GM19395 (cell line): Measurements from ENCODE around the gene ARR3.
"Not testable (repeated sequence)": the region's sequence is repeated elsewhere in the genome, so short reads cannot be mapped to it uniquely, and the experiment has no call there.

Experiments
- ATAC-seq: cut with Tn5 transposase; IDR thresholded peaks from one replicate; pipeline ENCODE4 v1.9.1; 2021; ENCODE audit warnings: mild to moderate bottlenecking, moderate library complexity; ENCODE audit not compliant: unreplicated experiment

The ARR3 gene

DNA sequence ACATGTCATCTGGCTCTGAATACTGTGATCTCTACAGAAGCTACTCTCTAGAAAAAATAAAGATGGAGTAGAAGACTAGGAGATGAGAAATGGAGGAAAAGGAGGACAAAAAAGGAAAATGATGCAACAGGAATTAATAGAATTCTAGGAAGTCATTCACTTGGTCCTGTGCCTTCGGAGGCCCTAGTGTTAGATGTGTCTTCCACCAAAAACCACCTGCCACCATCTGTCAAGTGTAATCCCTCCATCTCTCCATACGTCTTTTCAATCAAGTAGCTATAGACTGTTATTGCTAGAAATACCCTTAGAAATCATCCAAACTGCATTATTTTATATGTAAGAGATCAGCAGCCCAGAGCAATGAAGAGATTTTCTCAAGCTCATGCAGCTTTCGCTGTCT is 10.9 kb downstream of the ARR3 start:
- no peak for ATAC-seq

DNA sequence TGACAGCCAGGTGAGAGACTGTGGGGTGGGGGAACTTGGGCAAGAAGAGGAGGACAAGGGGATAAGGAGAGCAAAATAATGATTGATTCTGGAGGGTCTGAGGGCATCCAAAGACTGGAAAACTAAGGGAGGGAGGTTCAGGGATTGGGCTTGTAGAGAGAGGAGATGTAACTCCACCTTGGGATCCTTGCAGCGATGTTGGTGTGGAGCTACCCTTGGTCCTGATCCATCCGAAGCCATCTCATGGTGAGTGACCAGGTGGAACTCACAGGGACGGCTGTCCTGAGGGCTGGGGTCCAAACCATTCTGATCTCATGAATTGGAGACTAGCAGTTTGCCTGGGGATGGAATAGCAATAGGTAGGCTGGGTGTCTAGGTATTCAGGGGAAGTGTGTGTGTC is 12.4 kb downstream of the ARR3 start:
- no peak for ATAC-seq

DNA sequence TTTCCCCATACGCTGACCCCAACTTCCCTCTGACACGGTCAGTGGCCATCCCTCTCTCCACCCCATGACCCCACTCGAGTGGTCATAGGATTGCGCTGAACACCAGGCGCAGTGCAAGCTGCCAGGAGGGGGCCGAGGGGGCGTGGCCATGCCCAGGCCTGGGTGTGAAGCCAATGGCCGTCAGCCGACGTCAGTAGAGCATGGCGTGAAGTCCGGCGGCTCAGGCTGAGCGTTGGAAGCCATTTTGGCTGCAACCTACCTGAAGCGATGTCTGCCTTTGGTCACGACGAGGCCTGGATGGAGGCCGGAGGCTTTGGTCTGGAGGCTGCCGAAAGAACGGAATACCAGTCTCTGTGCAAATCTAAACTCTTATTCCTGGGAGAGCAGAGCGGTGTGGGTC is 13.8 kb downstream of the ARR3 start, which contains the start of gene RAB41:
Gene RAB41, plus strand, starts transcription at position 222 of the 400 bp plus-strand sequence. Its CDS starts 46 bp downstream, at position 268.
- no peak for ATAC-seq

DNA sequence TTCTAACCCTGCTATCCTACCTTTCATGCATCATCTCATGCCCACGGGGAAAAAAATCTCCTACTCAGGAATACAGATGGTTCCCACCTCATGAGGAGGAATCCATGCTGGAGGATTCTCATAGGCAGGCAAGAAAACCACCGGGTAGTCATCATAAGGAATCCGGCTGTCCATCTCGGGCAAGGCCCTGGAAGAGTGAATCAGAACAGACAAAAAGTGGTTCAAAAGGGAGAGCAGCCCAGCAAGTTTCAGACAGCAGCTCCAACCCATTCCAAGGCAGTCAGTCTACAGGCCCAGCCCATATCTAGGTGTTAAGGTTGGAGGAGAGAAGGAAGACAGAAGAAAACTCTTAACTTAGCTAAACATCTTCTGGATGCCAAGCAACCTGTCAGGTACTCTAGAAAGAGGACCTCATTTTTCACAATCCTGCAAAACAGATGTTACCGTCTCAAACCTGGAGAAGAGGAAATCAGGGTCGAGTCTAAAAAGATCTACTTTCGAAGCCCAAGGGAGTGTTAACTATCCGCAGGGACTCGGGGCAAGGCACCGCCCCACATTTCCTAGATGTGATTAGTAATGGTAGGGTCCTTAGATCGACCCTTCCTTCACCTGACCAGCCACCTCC is 21.1 kb downstream of the ARR3 start:
- peak; percentile 21 for ATAC-seq

GRCh38 chrX:70289793-70290770 is 21.9 kb downstream of the ARR3 start, which contains the start of the genes KIF4A and PDZD11:
KIF4A (plus strand) TSS chrX:70290104; CDS start chrX:70290459, 355 bp downstream.
PDZD11 (minus strand) TSS chrX:70289927; CDS start chrX:70289341, 586 bp downstream.
- peak; percentile 94 for ATAC-seq

GRCh38 chrX:70292788-70293187 is 24.7 kb downstream of the ARR3 start:
- ATAC-seq = no peak

GRCh38 chrX:70293621-70294020 is 25.5 kb downstream of the ARR3 start:
- ATAC-seq = no peak

- no peak for ATAC-seq
Measured at GRCh38 chrX:70301716-70302115, 33.6 kb downstream of the ARR3 start.

GRCh38 chrX:70313503-70313902 is 45.4 kb downstream of the ARR3 start:
- ATAC-seq = no peak

DNA sequence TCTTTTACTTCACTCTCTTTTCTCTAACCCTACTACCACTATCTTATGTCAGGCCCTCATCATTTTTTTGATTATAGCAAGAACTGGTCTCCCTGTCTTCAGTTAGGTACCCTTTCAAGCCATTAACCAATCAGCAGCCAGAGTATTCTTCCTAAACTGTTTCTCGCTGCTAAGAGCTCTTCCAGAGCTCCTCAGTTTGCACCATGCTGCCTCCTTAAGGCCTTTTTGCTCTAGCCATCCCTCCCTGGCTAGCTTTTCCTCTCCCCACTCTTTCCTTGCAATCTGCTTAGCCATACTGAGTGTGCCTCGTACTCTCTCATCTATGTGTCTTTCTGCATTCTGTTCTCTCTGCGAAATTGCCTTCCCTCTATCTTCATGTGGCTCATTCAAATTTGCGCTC is 54.6 kb downstream of the ARR3 start:
- no peak for ATAC-seq

GRCh38 chrX:70323628-70324027 is 55.5 kb downstream of the ARR3 start:
- not testable (repeated sequence) for ATAC-seq

DNA sequence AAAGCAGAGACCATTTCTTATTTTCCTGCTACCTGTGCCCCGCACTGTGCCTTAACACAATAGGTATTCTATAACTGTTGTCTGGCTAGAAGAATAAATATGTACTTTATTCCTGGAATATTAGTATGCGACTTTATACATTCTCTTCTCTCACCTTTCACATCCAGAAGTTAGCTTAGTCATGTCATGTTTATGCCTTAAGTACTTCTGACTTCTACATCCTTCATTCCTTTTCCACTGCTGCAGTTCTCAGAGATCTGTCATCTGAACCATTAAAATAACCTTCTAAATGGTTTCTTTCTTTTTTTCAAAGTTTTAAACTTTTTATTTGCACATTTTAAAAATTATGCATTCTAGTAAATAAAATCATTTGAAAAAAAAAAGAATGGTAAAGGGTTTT is 56.2 kb downstream of the ARR3 start:
- no peak for ATAC-seq

DNA sequence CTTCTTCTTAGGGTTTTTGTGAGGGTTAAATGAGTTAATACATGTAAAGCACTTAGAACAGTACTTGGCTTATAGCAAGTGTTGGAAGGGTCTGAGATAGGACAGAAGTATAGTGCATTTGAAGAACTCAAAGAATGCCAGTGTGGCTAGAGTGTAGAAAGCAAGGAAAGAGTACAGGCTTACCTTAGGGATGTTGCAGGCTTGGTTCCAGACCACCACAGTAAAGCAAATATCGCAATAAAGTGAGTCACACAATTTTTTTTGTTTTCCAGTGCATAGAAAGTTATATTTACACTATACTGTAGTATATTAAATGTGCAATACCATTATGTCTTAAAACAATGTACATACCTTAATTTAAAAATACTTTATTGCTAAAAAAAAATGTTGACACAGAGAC is 63.0 kb downstream of the ARR3 start:
- no peak for ATAC-seq
